HEK293 (cell line): ENCODE measurements around the gene CNTLN.

Source experiments
- CTCF ChIA-PET: fragments of 350-600 bp; formaldehyde crosslinking; extraction: SDS; loops from one replicate; lab custom pipeline; 2021; ENCODE audit warnings: antibody characterized with exemption; lab: Yijun Ruan, JAX
- POLR2A ChIA-PET: fragments of 300-600 bp; formaldehyde crosslinking; extraction: SDS; loops from one replicate; lab custom pipeline; 2020; ENCODE audit warnings: antibody characterized with exemption, inconsistent platforms; lab: Yijun Ruan, JAX
- H3K27ac ChIP-seq: fragments of 200-500 bp; sonication (Bioruptor generic); 2 replicates; pipeline ENCODE4 v1.5.1; 2014; ENCODE audit warnings: low read depth, low read length, control low read depth, inconsistent platforms; ENCODE audit errors: extremely low read depth
- H3K36me3 ChIP-seq, 2 experiments: fragments of 200-500 bp in 1 of 2; sonication (Bioruptor generic) in 1 of 2; 1 replicate in 1 of 2; 2 replicates in 1 of 2; pipeline ENCODE4 v1.5.1; 2014 to 2017; ENCODE audit warnings: inconsistent platforms in 2 of 2, low read length in 2 of 2; ENCODE audit not compliant: control insufficient read depth in 2 of 2, insufficient read depth in 1 of 2
- H3K4me1 ChIP-seq: fragments of 200-500 bp; sonication (Bioruptor generic); 2 replicates; pipeline ENCODE4 v1.5.1; 2014; ENCODE audit warnings: mild to moderate bottlenecking, low read length, inconsistent platforms; ENCODE audit not compliant: control insufficient read depth, insufficient read depth
- H3K4me3 ChIP-seq: 2 replicates; pipeline ENCODE4 v1.5.1; 2011; ENCODE audit warnings: low read depth, mild to moderate bottlenecking, control low read depth, low read length, moderate library complexity
- H3K9me3 ChIP-seq: fragments of 200-500 bp; sonication (Bioruptor generic); 2 replicates; pipeline ENCODE4 v1.5.1; 2014; ENCODE audit warnings: low read depth, low read length, inconsistent platforms; ENCODE audit not compliant: control insufficient read depth, insufficient read depth
- BCL11B ChIP-seq: fragments of 450-650 bp; formaldehyde crosslinking; IDR thresholded peaks from 2 replicates; pipeline ENCODE4 v1.5.1; 2016; ENCODE audit warnings: low read depth, missing biosample characterization, missing genetic modification characterization
- CTCF ChIP-seq: fragments of 450-650 bp; formaldehyde crosslinking; IDR thresholded peaks from 2 replicates; pipeline ENCODE4 v1.5.1; 2016; ENCODE audit warnings: missing biosample characterization, missing genetic modification characterization
- GLI4 ChIP-seq: fragments of 450-650 bp; formaldehyde crosslinking; IDR thresholded peaks from 2 replicates; pipeline ENCODE4 v1.5.1; 2016; ENCODE audit warnings: missing biosample characterization, missing genetic modification characterization
- MZF1 ChIP-seq: fragments of 450-650 bp; formaldehyde crosslinking; IDR thresholded peaks from 2 replicates; pipeline ENCODE4 v1.5.1; 2017; ENCODE audit warnings: missing biosample characterization, missing genetic modification characterization, borderline replicate concordance
- OSR2 ChIP-seq: fragments of 450-650 bp; formaldehyde crosslinking; IDR thresholded peaks from 2 replicates; pipeline ENCODE4 v1.5.1; 2016; ENCODE audit warnings: missing biosample characterization, missing genetic modification characterization
- PRDM1 ChIP-seq: fragments of 450-650 bp; formaldehyde crosslinking; IDR thresholded peaks from 2 replicates; pipeline ENCODE4; 2016; ENCODE audit warnings: missing biosample characterization, missing genetic modification characterization
- PRDM2 ChIP-seq: fragments of 450-650 bp; formaldehyde crosslinking; IDR thresholded peaks from 2 replicates; pipeline ENCODE4 v1.5.1; 2016; ENCODE audit warnings: missing biosample characterization, missing genetic modification characterization, borderline replicate concordance
- SP2 ChIP-seq: fragments of 450-650 bp; formaldehyde crosslinking; IDR thresholded peaks from 2 replicates; pipeline ENCODE4 v1.5.1; 2016; ENCODE audit warnings: missing biosample characterization, missing genetic modification characterization
- ZNF133 ChIP-seq: fragments of 450-650 bp; formaldehyde crosslinking; IDR thresholded peaks from 2 replicates; pipeline ENCODE4 v1.5.1; 2016; ENCODE audit warnings: missing biosample characterization, missing genetic modification characterization
- ZNF148 ChIP-seq: fragments of 450-650 bp; formaldehyde crosslinking; IDR thresholded peaks from 2 replicates; pipeline ENCODE4 v1.5.0; 2017; ENCODE audit warnings: missing biosample characterization, missing genetic modification characterization, borderline replicate concordance
- ZNF274 ChIP-seq, 2 experiments: fragments of 200-500 bp in 1 of 2; fragments of 450-650 bp in 1 of 2; sonication (Bioruptor generic) in 1 of 2; formaldehyde crosslinking in 1 of 2; IDR thresholded peaks; 2 replicates each; pipeline versions ENCODE4 v1.5.1 to v1.6.1; 2014 to 2016; ENCODE audit warnings: borderline replicate concordance in 1 of 2, inconsistent platforms in 1 of 2, low read length in 1 of 2, missing biosample characterization in 1 of 2, missing genetic modification characterization in 1 of 2
- ZNF302 ChIP-seq: fragments of 450-650 bp; formaldehyde crosslinking; IDR thresholded peaks from 2 replicates; pipeline ENCODE4 v1.5.1; 2016; ENCODE audit warnings: missing biosample characterization, missing genetic modification characterization, low read depth
- ZNF311 ChIP-seq: fragments of 450-650 bp; formaldehyde crosslinking; IDR thresholded peaks from 2 replicates; pipeline ENCODE4 v1.5.1; 2017; ENCODE audit warnings: missing biosample characterization, missing genetic modification characterization, borderline replicate concordance
- ZNF37A ChIP-seq: fragments of 450-650 bp; IDR thresholded peaks from 2 replicates; pipeline ENCODE4 v1.5.1; 2018; ENCODE audit warnings: missing biosample characterization, missing genetic modification characterization
- ZNF510 ChIP-seq: fragments of 450-650 bp; formaldehyde crosslinking; IDR thresholded peaks from 2 replicates; pipeline ENCODE4 v1.5.1; 2018; ENCODE audit warnings: mild to moderate bottlenecking, missing genetic modification characterization, missing biosample characterization; ENCODE audit not compliant: insufficient replicate concordance
- ZNF514 ChIP-seq: fragments of 450-650 bp; formaldehyde crosslinking; IDR thresholded peaks from 2 replicates; pipeline ENCODE4 v1.5.1; 2016; ENCODE audit warnings: missing biosample characterization, missing genetic modification characterization
- ZNF677 ChIP-seq: fragments of 450-650 bp; IDR thresholded peaks from 2 replicates; pipeline ENCODE4 v1.5.0; 2018; ENCODE audit warnings: missing biosample characterization, mild to moderate bottlenecking, missing genetic modification characterization, moderate library complexity
- ZSCAN16 ChIP-seq: fragments of 450-650 bp; formaldehyde crosslinking; IDR thresholded peaks from 2 replicates; pipeline ENCODE4 v1.5.1; 2016; ENCODE audit warnings: missing biosample characterization, missing genetic modification characterization
- TF ChIP-seq, protein P1 (sequence below): fragments of 450-650 bp; formaldehyde crosslinking; IDR thresholded peaks from 2 replicates; pipeline ENCODE4 v1.5.1; 2017; ENCODE audit warnings: missing biosample characterization, missing genetic modification characterization
- TF ChIP-seq, protein P2 (sequence below): fragments of 450-650 bp; IDR thresholded peaks from 2 replicates; pipeline ENCODE4 v1.5.1; 2018; ENCODE audit warnings: missing biosample characterization, mild to moderate bottlenecking, missing genetic modification characterization

CNTLN gene

DNA sequence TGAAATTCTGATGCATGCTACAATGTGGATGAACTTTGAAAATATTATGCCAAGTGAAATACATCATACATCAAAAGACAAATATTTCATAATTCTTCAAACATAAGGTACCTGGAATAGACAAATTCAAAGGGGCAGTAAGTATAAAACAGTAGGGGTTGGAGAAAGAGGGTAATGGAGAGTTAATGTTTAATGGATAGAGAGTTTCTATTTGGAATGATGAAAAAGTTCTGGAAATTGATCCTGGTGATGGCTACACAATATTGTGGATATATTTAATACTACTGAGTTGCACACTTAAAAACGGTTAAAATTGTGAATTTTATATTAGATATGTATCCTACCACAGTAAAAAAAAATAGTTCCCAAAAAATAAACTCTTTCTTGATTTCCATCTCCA is 14.6 kb upstream of the CNTLN start:
- H3K27ac ChIP-seq, result no peak overlapping the region
- ChIA-PET POLR2A (no interaction called here), CTCF (interaction anchor here (0.7 to 0.8 kb wide), 3 partner anchors 56 to 398 kb away, joined by 3 to 4 read pairs (median 3); no protein-coding TSS in a partner anchor)
- TF ChIP-seq ZNF677 (no peak), ZNF274 (IDR thresholded peaks at IDR 0.05; ENCODE audit: low read length) (no peak), ZNF274 (tag by site-specific recombination; IDR thresholded peaks at IDR 0.05; ENCODE audit: borderline replicate concordance) (no peak), ZNF37A (tag by site-specific recombination) (no peak), OSR2 (tag by site-specific recombination) (no peak), ZNF302 (tag by site-specific recombination) (no peak), ZSCAN16 (tag by site-specific recombination) (no peak), ZNF148 (tag by site-specific recombination) (no peak), MZF1 (no peak), BCL11B (no peak)
- TF ChIP-seq, protein P1, sequence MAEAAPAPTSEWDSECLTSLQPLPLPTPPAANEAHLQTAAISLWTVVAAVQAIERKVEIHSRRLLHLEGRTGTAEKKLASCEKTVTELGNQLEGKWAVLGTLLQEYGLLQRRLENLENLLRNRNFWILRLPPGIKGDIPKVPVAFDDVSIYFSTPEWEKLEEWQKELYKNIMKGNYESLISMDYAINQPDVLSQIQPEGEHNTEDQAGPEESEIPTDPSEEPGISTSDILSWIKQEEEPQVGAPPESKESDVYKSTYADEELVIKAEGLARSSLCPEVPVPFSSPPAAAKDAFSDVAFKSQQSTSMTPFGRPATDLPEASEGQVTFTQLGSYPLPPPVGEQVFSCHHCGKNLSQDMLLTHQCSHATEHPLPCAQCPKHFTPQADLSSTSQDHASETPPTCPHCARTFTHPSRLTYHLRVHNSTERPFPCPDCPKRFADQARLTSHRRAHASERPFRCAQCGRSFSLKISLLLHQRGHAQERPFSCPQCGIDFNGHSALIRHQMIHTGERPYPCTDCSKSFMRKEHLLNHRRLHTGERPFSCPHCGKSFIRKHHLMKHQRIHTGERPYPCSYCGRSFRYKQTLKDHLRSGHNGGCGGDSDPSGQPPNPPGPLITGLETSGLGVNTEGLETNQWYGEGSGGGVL (tag by site-specific recombination), result no peak
- TF ChIP-seq, protein P2, sequence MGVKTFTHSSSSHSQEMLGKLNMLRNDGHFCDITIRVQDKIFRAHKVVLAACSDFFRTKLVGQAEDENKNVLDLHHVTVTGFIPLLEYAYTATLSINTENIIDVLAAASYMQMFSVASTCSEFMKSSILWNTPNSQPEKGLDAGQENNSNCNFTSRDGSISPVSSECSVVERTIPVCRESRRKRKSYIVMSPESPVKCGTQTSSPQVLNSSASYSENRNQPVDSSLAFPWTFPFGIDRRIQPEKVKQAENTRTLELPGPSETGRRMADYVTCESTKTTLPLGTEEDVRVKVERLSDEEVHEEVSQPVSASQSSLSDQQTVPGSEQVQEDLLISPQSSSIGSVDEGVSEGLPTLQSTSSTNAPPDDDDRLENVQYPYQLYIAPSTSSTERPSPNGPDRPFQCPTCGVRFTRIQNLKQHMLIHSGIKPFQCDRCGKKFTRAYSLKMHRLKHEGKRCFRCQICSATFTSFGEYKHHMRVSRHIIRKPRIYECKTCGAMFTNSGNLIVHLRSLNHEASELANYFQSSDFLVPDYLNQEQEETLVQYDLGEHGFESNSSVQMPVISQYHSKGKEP (tag by site-specific recombination), result no peak
- H3K4me1 ChIP-seq, result no peaks in the 10 kb centered on the region
- no peak overlapping the region for H3K4me3 ChIP-seq
- no peaks in the 10 kb centered on the region for H3K9me3 ChIP-seq
- no peaks in the 10 kb centered on the region for H3K36me3 ChIP-seq

DNA sequence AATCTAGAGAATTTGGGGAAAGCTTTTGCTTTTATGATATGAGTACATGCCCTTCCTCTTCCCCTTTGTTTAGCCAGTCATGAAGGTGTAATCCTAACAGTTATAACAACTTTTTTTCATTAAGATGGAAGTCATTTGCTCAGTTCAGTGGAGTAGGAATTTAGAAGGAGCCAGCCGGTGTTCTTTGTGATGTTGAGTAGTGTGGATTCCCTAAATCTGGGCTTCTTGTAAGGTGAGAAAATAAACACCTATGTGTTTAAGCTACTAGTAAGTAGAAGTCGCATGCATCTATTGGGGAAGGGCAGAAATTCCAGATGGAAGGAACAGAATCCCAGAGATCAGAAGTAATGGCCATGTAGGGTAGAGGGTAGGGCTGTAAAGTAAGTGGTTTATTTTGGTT is 13.6 kb upstream of the CNTLN start:
- Histone ChIP-seq H3K27ac (no peak overlapping the region), H3K9me3 (no peaks in the 10 kb centered on the region), H3K36me3 (no peaks in the 10 kb centered on the region), H3K4me1 (no peaks in the 10 kb centered on the region), H3K4me3 (no peak overlapping the region)
- TF ChIP-seq CTCF (tag by site-specific recombination), result no peak
- no peak for TF ChIP-seq ZNF514 (tag by site-specific recombination)
- no peak for TF ChIP-seq GLI4 (tag by site-specific recombination)
- no peak for TF ChIP-seq ZNF311 (tag by site-specific recombination)
- no peak for TF ChIP-seq PRDM1 (tag by site-specific recombination)
- TF ChIP-seq ZNF133 (tag by site-specific recombination), result no peak
- no peak for TF ChIP-seq PRDM2 (tag by site-specific recombination)
- no peak for TF ChIP-seq SP2 (tag by site-specific recombination)
- TF ChIP-seq ZNF510, result no peak
- CTCF ChIA-PET, result interaction anchor here (0.7 to 1.0 kb wide), 3 partner anchors 258 to 342 kb away, joined by 3 to 4 read pairs (median 3); no protein-coding TSS in a partner anchor
- POLR2A ChIA-PET, result no interaction called here
